Caco-2 (cell line): ENCODE data around the gene MPL. TPM values are rescaled to one million over a fixed set of nuclear protein-coding genes. Genes with fewer than 3 reads are reported as not detected.

Experiments used
- BruUV-seq: library from RNA; stranded (reverse); fragments of 400-500 nt; replicated peaks from 2 replicates; lab custom pipeline; 2021; lab: Mats Ljungman, UMichigan
- CTCF ChIA-PET: fragments of 300-600 bp; sonication (Branson Sonifier 250); formaldehyde crosslinking; loops from one replicate; lab custom pipeline; 2022; ENCODE audit warnings: antibody characterized with exemption; lab: Charles Lee
- POLR2A ChIA-PET: fragments of 300-600 bp; sonication (Branson Sonifier 250); formaldehyde crosslinking; loops from one replicate; lab custom pipeline; 2022; ENCODE audit warnings: antibody characterized with exemption; lab: Charles Lee
- DNase-seq, 2 experiments: peaks; one replicate each; pipeline versions ENCODE4 v3.0.0 to v3.0.0-alpha.2; 2020 to 2022
- H3K27me3 ChIP-seq: replicated peaks from 2 replicates; pipeline ENCODE4 v1.6.0; 2011; ENCODE audit warnings: low read length; ENCODE audit not compliant: control insufficient read depth, insufficient read depth
- H3K36me3 ChIP-seq: 2 replicates; pipeline ENCODE4 v1.5.1; 2011; ENCODE audit warnings: low read length; ENCODE audit not compliant: control insufficient read depth, insufficient read depth
- H3K4me1 ChIP-seq: fragments of 250-450 bp; sonication (Bioruptor Pico); 2 replicates; pipeline ENCODE4 v1.5.1; 2020; ENCODE audit warnings: mild to moderate bottlenecking
- H3K4me3 ChIP-seq: 2 replicates; pipeline ENCODE4 v1.5.1; 2011; ENCODE audit warnings: low read depth, mild to moderate bottlenecking, control low read depth, low read length
- H3K9me3 ChIP-seq: fragments of 250-450 bp; sonication (Bioruptor Pico); 2 replicates; pipeline ENCODE4 v1.5.1; 2020; ENCODE audit warnings: mild to moderate bottlenecking, moderate library complexity
- H3K27ac Mint-ChIP-seq: one replicate; pipeline ENCODE4 v1.8.0; 2022; ENCODE audit warnings: mixed read lengths; ENCODE audit not compliant: unreplicated experiment
- H3K27me3 Mint-ChIP-seq: one replicate; pipeline ENCODE4 v1.8.0; 2022; ENCODE audit warnings: mixed read lengths; ENCODE audit not compliant: insufficient read depth, unreplicated experiment
- H3K36me3 Mint-ChIP-seq: one replicate; pipeline ENCODE4 v1.8.0; 2022; ENCODE audit warnings: mild to moderate bottlenecking, mixed read lengths; ENCODE audit not compliant: insufficient read depth, unreplicated experiment
- H3K4me1 Mint-ChIP-seq: one replicate; pipeline ENCODE4 v1.8.0; 2022; ENCODE audit warnings: low read depth, mixed read lengths; ENCODE audit not compliant: unreplicated experiment
- H3K4me3 Mint-ChIP-seq: one replicate; pipeline ENCODE4 v1.8.0; 2022; ENCODE audit warnings: mild to moderate bottlenecking, moderate library complexity, mixed read lengths; ENCODE audit not compliant: unreplicated experiment
- H3K9me3 Mint-ChIP-seq: one replicate; pipeline ENCODE4 v1.8.0; 2022; ENCODE audit warnings: mixed read lengths; ENCODE audit not compliant: unreplicated experiment
- intact Hi-C: fragments of 100-400 bp; cut with micrococcal nuclease; formaldehyde crosslinking; loops from one replicate; pipeline ENCODE4 v1.10.0; 2022; ENCODE audit not compliant: unreplicated experiment
- total RNA-seq: library from RNA; stranded (reverse); gene quantifications from 2 replicates; pipeline ENCODE4 v1.2.3, GENCODE V29; 2022
- TF ChIP-seq, protein P1 (sequence below), 2 experiments: fragments of 200-600 bp in 1 of 2; IDR thresholded peaks; 1 replicate in 1 of 2; 2 replicates in 1 of 2; pipeline versions ENCODE4 v1.5.1 to v1.8.0; 2011 to 2022; ENCODE audit warnings: antibody characterized with exemption in 1 of 2, control low read depth in 1 of 2, inconsistent platforms in 1 of 2, low read depth in 1 of 2, low read length in 1 of 2, mild to moderate bottlenecking in 1 of 2, moderate library complexity in 1 of 2; ENCODE audit not compliant: insufficient read depth in 1 of 2, severe bottlenecking in 1 of 2, unreplicated experiment in 1 of 2

The MPL gene
- total RNA-seq, 1 experiment from 2014 or later, result not detected

DNA sequence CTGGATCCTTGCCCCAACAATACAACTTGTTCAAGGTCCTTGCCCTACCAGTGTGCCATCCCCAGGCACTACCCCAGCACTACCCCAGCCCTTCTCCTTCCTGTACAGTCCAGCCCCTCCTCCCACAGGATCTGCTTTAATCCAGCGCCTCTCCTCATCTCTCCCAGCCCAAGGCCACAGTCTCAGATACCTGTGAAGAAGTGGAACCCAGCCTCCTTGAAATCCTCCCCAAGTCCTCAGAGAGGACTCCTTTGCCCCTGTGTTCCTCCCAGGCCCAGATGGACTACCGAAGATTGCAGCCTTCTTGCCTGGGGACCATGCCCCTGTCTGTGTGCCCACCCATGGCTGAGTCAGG, 14.7 kb downstream of the MPL start:
- no peak for DNase-seq
- no peaks in the 10 kb centered on the region for H3K9me3 Mint-ChIP-seq
- Histone ChIP-seq H3K36me3 (no peaks in the 10 kb centered on the region), H3K4me3 (no peak overlapping the region), H3K9me3 (no peaks in the 10 kb centered on the region), H3K4me1 (no peaks in the 10 kb centered on the region; the same call in 1 of the 2 replicates), H3K27me3 (no peaks in the 10 kb centered on the region)
- ChIA-PET POLR2A (no interaction called here), CTCF (no interaction called here)
- H3K36me3 Mint-ChIP-seq, result peaks cover 14% of the 10 kb centered on the region
- H3K4me1 Mint-ChIP-seq, result peaks cover 19% of the 10 kb centered on the region
- no TSS peak for BruUV-seq
- intact Hi-C loops, result no loop called here
- TF ChIP-seq, protein P1, sequence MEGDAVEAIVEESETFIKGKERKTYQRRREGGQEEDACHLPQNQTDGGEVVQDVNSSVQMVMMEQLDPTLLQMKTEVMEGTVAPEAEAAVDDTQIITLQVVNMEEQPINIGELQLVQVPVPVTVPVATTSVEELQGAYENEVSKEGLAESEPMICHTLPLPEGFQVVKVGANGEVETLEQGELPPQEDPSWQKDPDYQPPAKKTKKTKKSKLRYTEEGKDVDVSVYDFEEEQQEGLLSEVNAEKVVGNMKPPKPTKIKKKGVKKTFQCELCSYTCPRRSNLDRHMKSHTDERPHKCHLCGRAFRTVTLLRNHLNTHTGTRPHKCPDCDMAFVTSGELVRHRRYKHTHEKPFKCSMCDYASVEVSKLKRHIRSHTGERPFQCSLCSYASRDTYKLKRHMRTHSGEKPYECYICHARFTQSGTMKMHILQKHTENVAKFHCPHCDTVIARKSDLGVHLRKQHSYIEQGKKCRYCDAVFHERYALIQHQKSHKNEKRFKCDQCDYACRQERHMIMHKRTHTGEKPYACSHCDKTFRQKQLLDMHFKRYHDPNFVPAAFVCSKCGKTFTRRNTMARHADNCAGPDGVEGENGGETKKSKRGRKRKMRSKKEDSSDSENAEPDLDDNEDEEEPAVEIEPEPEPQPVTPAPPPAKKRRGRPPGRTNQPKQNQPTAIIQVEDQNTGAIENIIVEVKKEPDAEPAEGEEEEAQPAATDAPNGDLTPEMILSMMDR (IDR thresholded peaks at IDR 0.05; ENCODE audit: insufficient read depth in 1 of 2, low read depth in 1 of 2, low read length in 1 of 2, severe bottlenecking in 1 of 2, unreplicated experiment in 1 of 2), result no peak
- H3K4me3 Mint-ChIP-seq, result no peak overlapping the region
- no peak overlapping the region for H3K27ac Mint-ChIP-seq
- H3K27me3 Mint-ChIP-seq, result no peaks in the 10 kb centered on the region

DNA sequence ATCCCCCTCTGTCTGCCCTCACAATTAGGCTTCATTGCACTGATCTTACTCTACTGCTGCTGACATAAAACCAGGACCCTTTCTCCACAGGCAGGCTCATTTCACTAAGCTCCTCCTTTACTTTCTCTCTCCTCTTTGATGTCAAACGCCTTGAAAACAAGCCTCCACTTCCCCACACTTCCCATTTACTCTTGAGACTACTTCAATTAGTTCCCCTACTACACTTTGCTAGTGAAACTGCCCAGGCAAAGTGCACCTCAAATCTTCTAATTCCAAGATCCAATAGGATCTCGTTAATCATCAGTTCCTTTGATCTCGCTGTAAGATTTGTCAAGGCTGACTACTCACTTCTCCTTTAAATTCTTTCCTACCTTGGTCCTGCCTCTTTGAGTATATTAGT, 15.3 kb downstream of the MPL start:
- H3K4me3 ChIP-seq, result no peak overlapping the region
- BruUV-seq, result no TSS peak
- Mint-ChIP-seq H3K4me1 (peaks cover 14% of the 10 kb centered on the region), H3K9me3 (no peaks in the 10 kb centered on the region), H3K27ac (no peak overlapping the region), H3K36me3 (peaks cover 14% of the 10 kb centered on the region), H3K4me3 (no peak overlapping the region), H3K27me3 (no peaks in the 10 kb centered on the region)
- no peaks in the 10 kb centered on the region for H3K9me3 ChIP-seq
- no peaks in the 10 kb centered on the region for H3K36me3 ChIP-seq
- no peaks in the 10 kb centered on the region; the same call in 1 of the 2 replicates for H3K4me1 ChIP-seq
- intact Hi-C loops, result no loop called here
- TF ChIP-seq, protein P1 (IDR thresholded peaks at IDR 0.05; ENCODE audit: insufficient read depth in 1 of 2, low read depth in 1 of 2, low read length in 1 of 2, severe bottlenecking in 1 of 2, unreplicated experiment in 1 of 2), result no peak
- POLR2A ChIA-PET, result no interaction called here
- CTCF ChIA-PET, result no interaction called here
- no peak for DNase-seq
- no peaks in the 10 kb centered on the region for H3K27me3 ChIP-seq

DNA sequence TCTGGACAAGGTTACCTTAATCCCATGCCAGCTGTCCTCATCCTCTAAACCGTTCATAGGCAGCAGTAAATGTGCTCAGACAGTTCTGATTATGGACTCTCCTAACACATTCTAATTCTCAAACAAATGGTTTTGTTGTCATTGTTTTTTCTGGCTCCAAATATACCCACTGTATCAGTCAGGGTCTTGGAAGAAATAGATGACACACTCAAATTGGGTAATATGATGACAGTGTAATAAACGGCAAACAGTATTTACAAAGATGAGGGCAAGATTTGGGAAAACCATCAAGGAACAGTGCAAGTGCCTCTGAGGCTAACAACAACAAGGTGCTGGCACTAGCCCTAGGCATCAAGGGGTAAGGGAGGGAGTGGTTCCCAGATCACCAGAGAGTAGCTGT, 16.9 kb downstream of the MPL start:
- Mint-ChIP-seq H3K4me1 (peaks cover 8% of the 10 kb centered on the region), H3K36me3 (peaks cover 12% of the 10 kb centered on the region), H3K27me3 (no peaks in the 10 kb centered on the region), H3K27ac (no peak overlapping the region), H3K9me3 (no peaks in the 10 kb centered on the region), H3K4me3 (no peak overlapping the region)
- no peaks in the 10 kb centered on the region for H3K27me3 ChIP-seq
- H3K4me1 ChIP-seq, result no peaks in the 10 kb centered on the region
- ChIA-PET POLR2A (no interaction called here), CTCF (no interaction called here)
- no peak overlapping the region for H3K4me3 ChIP-seq
- no peaks in the 10 kb centered on the region for H3K9me3 ChIP-seq
- TF ChIP-seq, protein P1 (IDR thresholded peaks at IDR 0.05; ENCODE audit: insufficient read depth in 1 of 2, low read depth in 1 of 2, low read length in 1 of 2, severe bottlenecking in 1 of 2, unreplicated experiment in 1 of 2), result no peak
- no peaks in the 10 kb centered on the region for H3K36me3 ChIP-seq
- no peak for DNase-seq
- BruUV-seq, result no TSS peak
- intact Hi-C loops, result no loop called here
